Fibroblast of lung (primary cell): ENCODE data around the gene IL31. TPM values are rescaled to one million over a fixed set of nuclear protein-coding genes. Genes with fewer than 3 reads are reported as not detected.
A peak's percentile ranks its signal among the peaks of the same experiment; 100 is the strongest.

Source experiments
- DNase-seq, 2 donors: peaks; one replicate each; pipeline versions ENCODE4 v3.0.0 to v3.0.0-alpha.2; 2010; ENCODE audit warnings: low read depth in 2 of 2
- H2AFZ ChIP-seq: 2 replicates; pipeline ENCODE4 v1.5.1; 2012; ENCODE audit warnings: low read length, control low read depth, inconsistent platforms
- H3K27ac ChIP-seq: 2 replicates; pipeline ENCODE4 v1.5.1; 2011; ENCODE audit warnings: low read length, control low read depth; ENCODE audit not compliant: insufficient read depth
- H3K27me3 ChIP-seq: 2 replicates; pipeline ENCODE4 v1.5.1; 2011; ENCODE audit warnings: mild to moderate bottlenecking, low read length; ENCODE audit not compliant: control insufficient read depth, insufficient read depth
- H3K36me3 ChIP-seq: 2 replicates; pipeline ENCODE4 v1.5.1; 2011; ENCODE audit warnings: low read length; ENCODE audit not compliant: control insufficient read depth, insufficient read depth
- H3K4me1 ChIP-seq: 2 replicates; pipeline ENCODE4 v1.5.1; 2011; ENCODE audit warnings: low read length; ENCODE audit not compliant: control insufficient read depth, insufficient read depth; ENCODE audit errors: extremely low read depth
- H3K4me2 ChIP-seq: 2 replicates; pipeline ENCODE4 v1.5.1; 2011; ENCODE audit warnings: low read length, control low read depth; ENCODE audit not compliant: insufficient read depth; ENCODE audit errors: extremely low read depth
- H3K4me3 ChIP-seq, 4 experiments: fragments of 200-600 bp in 1 of 4; sonication (generic) in 1 of 4; replicated peaks in 1 of 4; 2 replicates each; pipeline ENCODE4 v1.5.1; 2011 to 2016; ENCODE audit warnings: low read length in 4 of 4, low read depth in 3 of 4, mild to moderate bottlenecking in 3 of 4, control low read depth in 2 of 4, inconsistent platforms in 1 of 4, mixed read lengths in 1 of 4; ENCODE audit not compliant: insufficient read depth in 1 of 4; ENCODE audit errors: control extremely low read depth in 1 of 4
- H3K79me2 ChIP-seq: 2 replicates; pipeline ENCODE4 v1.5.1; 2012; ENCODE audit warnings: mild to moderate bottlenecking, low read length, inconsistent platforms; ENCODE audit not compliant: control insufficient read depth, insufficient read depth
- H3K9ac ChIP-seq: 2 replicates; pipeline ENCODE4 v1.5.1; 2011; ENCODE audit warnings: mild to moderate bottlenecking, low read length, control low read depth; ENCODE audit not compliant: insufficient read depth
- H3K9me3 ChIP-seq: 2 replicates; pipeline ENCODE4 v1.5.1; 2012; ENCODE audit warnings: low read depth, low read length; ENCODE audit not compliant: control insufficient read depth, insufficient read depth
- H4K20me1 ChIP-seq: 2 replicates; pipeline ENCODE4 v1.5.1; 2011; ENCODE audit warnings: low read length; ENCODE audit not compliant: control insufficient read depth, insufficient read depth; ENCODE audit errors: extremely low read depth
- CTCF ChIP-seq, 2 donors: IDR thresholded peaks in 1 of 2; conservative IDR thresholded peaks in 1 of 2; 1 replicate in 1 of 2; 2 replicates in 1 of 2; pipeline ENCODE4 v1.5.1; 2011 to 2012; ENCODE audit warnings: low read length in 2 of 2, control low read depth in 1 of 2, inconsistent platforms in 1 of 2, low read depth in 1 of 2, mild to moderate bottlenecking in 1 of 2
- EZH2 ChIP-seq: IDR thresholded peaks from 2 replicates; pipeline ENCODE4 v1.5.1; 2012; ENCODE audit warnings: low read length, control low read depth, mild to moderate bottlenecking; ENCODE audit errors: missing control alignments
- polyA plus RNA-seq, 2 donors: library from polyadenylated mRNA; depleted of rRNA in 1 of 2; stranded (reverse) in 1 of 2; unstranded in 1 of 2; fragments of >200 nt; gene quantifications; 2 replicates each; pipeline ENCODE4 v1.2.1, GENCODE V29; 2011 to 2012; ENCODE audit warnings: missing spikeins in 1 of 2
- total RNA-seq: library from RNA; depleted of rRNA; stranded (reverse); fragments of >200 nt; gene quantifications from 2 replicates; pipeline ENCODE4 v1.2.1, GENCODE V29; 2014

Gene IL31
- total and polyA plus RNA-seq, 2 donors (not counting 1 experiment from before 2014, with no cell fraction given): not detected

GRCh38 chr12:122123051-122123760, 50.8 kb downstream of the IL31 start:
- H3K79me2 ChIP-seq: peaks cover 8% of the 10 kb centered on the region
- H3K4me3 ChIP-seq: no peak overlapping the region
- no peak overlapping the region for H3K27ac ChIP-seq

More at GRCh38 chr12:122123051-122123760, 50.8 kb downstream of the IL31 start:
- Histone ChIP-seq H3K27me3 (no peaks in the 10 kb centered on the region), H4K20me1 (no peaks in the 10 kb centered on the region), H3K9me3 (no peaks in the 10 kb centered on the region), H3K4me2 (peak overlapping the region; percentile 33), H2AFZ (no peak overlapping the region), H3K36me3 (peaks cover 2% of the 10 kb centered on the region), H3K4me1 (peaks cover 7% of the 10 kb centered on the region), H3K9ac (no peak overlapping the region)
- no peak for TF ChIP-seq EZH2
- TF ChIP-seq CTCF (conservative IDR thresholded peaks at IDR 0.05 in 1 of 2, IDR thresholded peaks at IDR 0.05 in 1 of 2; ENCODE audit: low read depth in 1 of 2, low read length in 2 of 2): peak; percentile 65 to 71
- DNase-seq: peak; percentile 41 to 72

Other genes starting within 250 kb of the IL31 start
- 4.9 and 7.4 TPM in 2 replicates for gene BCL7A, start 152.3 kb downstream of the IL31 start, total RNA-seq
- gene BCL7A, start 152.3 kb downstream of the IL31 start, polyA plus RNA-seq: 3.8 and 8.0 TPM in 2 replicates
- 12.6 and 17.0 TPM in 2 replicates for gene MLXIP, start 95.5 kb downstream of the IL31 start, total RNA-seq
- 6.6 and 10.1 TPM in 2 replicates for gene MLXIP, start 95.5 kb downstream of the IL31 start, polyA plus RNA-seq
- 1.8 and 3.6 TPM in 2 replicates for gene LRRC43, start 8.9 kb upstream of the IL31 start, total RNA-seq
- 0.61 and 0.71 TPM in 2 replicates for gene LRRC43, start 8.9 kb upstream of the IL31 start, polyA plus RNA-seq
- under 0.01 and 0.33 TPM in 2 replicates for gene B3GNT4, start 29.5 kb upstream of the IL31 start, total RNA-seq
- 0.12 and 0.14 TPM in 2 replicates for gene B3GNT4, start 29.5 kb upstream of the IL31 start, polyA plus RNA-seq
- gene DIABLO, start 51.8 kb upstream of the IL31 start, total RNA-seq: 60.6 and 70.6 TPM in 2 replicates
- gene DIABLO, start 51.8 kb upstream of the IL31 start, polyA plus RNA-seq: 59.6 and 73.5 TPM in 2 replicates
- gene VPS33A, start 92.3 kb upstream of the IL31 start, total RNA-seq: 18.2 and 22.3 TPM in 2 replicates
- gene VPS33A, start 92.3 kb upstream of the IL31 start, polyA plus RNA-seq: 15.4 and 17.2 TPM in 2 replicates
- 106 and 147 TPM in 2 replicates for gene CLIP1, start 248.4 kb upstream of the IL31 start, total RNA-seq
- 75.5 and 87.6 TPM in 2 replicates for gene CLIP1, start 248.4 kb upstream of the IL31 start, polyA plus RNA-seq